HEK293 (cell line): ENCODE measurements around the gene EIF4G1.

Source experiments
- GFI1B ChIP-seq: fragments of 450-650 bp; formaldehyde crosslinking; IDR thresholded peaks from 2 replicates; pipeline ENCODE4 v1.5.1; 2016; ENCODE audit warnings: missing biosample characterization, missing genetic modification characterization
- IKZF3 ChIP-seq: fragments of 450-650 bp; IDR thresholded peaks from 2 replicates; pipeline ENCODE4 v1.5.0; 2018; ENCODE audit warnings: missing biosample characterization, mild to moderate bottlenecking, missing genetic modification characterization, moderate library complexity
- MYNN ChIP-seq: fragments of 450-650 bp; formaldehyde crosslinking; IDR thresholded peaks from 2 replicates; pipeline ENCODE4 v1.5.1; 2016; ENCODE audit warnings: missing biosample characterization, missing genetic modification characterization, borderline replicate concordance
- MZF1 ChIP-seq: fragments of 450-650 bp; formaldehyde crosslinking; IDR thresholded peaks from 2 replicates; pipeline ENCODE4 v1.5.1; 2017; ENCODE audit warnings: missing biosample characterization, missing genetic modification characterization, borderline replicate concordance
- RBAK ChIP-seq: fragments of 450-650 bp; formaldehyde crosslinking; IDR thresholded peaks from 2 replicates; pipeline ENCODE4 v1.5.1; 2016; ENCODE audit warnings: missing biosample characterization, missing genetic modification characterization
- SP7 ChIP-seq: fragments of 450-650 bp; formaldehyde crosslinking; IDR thresholded peaks from 2 replicates; pipeline ENCODE4 v1.5.1; 2016; ENCODE audit warnings: missing biosample characterization, missing genetic modification characterization
- ZBTB1 ChIP-seq: fragments of 450-650 bp; formaldehyde crosslinking; IDR thresholded peaks from 2 replicates; pipeline ENCODE4 v1.5.1; 2016; ENCODE audit warnings: missing biosample characterization, missing genetic modification characterization
- ZBTB48 ChIP-seq: fragments of 450-650 bp; formaldehyde crosslinking; IDR thresholded peaks from 2 replicates; pipeline ENCODE4 v1.5.1; 2016; ENCODE audit warnings: missing biosample characterization, missing genetic modification characterization
- ZFP37 ChIP-seq: fragments of 450-650 bp; formaldehyde crosslinking; IDR thresholded peaks from 2 replicates; pipeline ENCODE4 v1.5.1; 2016; ENCODE audit warnings: missing biosample characterization, missing genetic modification characterization
- ZNF2 ChIP-seq: fragments of 450-650 bp; formaldehyde crosslinking; IDR thresholded peaks from 2 replicates; pipeline ENCODE4 v1.5.1; 2016; ENCODE audit warnings: missing biosample characterization, missing genetic modification characterization
- ZNF24 ChIP-seq: fragments of 450-650 bp; formaldehyde crosslinking; IDR thresholded peaks from 2 replicates; pipeline ENCODE4 v1.5.1; 2016; ENCODE audit warnings: missing biosample characterization, missing genetic modification characterization
- ZNF302 ChIP-seq: fragments of 450-650 bp; formaldehyde crosslinking; IDR thresholded peaks from 2 replicates; pipeline ENCODE4 v1.5.1; 2016; ENCODE audit warnings: missing biosample characterization, missing genetic modification characterization, low read depth
- ZNF341 ChIP-seq: fragments of 450-650 bp; formaldehyde crosslinking; IDR thresholded peaks from 2 replicates; pipeline ENCODE4; 2016; ENCODE audit warnings: low read depth, missing biosample characterization, missing genetic modification characterization
- ZNF501 ChIP-seq: fragments of 450-650 bp; formaldehyde crosslinking; IDR thresholded peaks from 2 replicates; pipeline ENCODE4 v1.5.1; 2016; ENCODE audit warnings: missing biosample characterization, missing genetic modification characterization
- ZNF585B ChIP-seq: fragments of 450-650 bp; formaldehyde crosslinking; IDR thresholded peaks from 2 replicates; pipeline ENCODE4 v1.5.1; 2016; ENCODE audit warnings: missing biosample characterization, missing genetic modification characterization
- ZNF791 ChIP-seq: fragments of 450-650 bp; formaldehyde crosslinking; IDR thresholded peaks from 2 replicates; pipeline ENCODE4 v1.5.1; 2016; ENCODE audit warnings: missing biosample characterization, missing genetic modification characterization
- ZSCAN16 ChIP-seq: fragments of 450-650 bp; formaldehyde crosslinking; IDR thresholded peaks from 2 replicates; pipeline ENCODE4 v1.5.1; 2016; ENCODE audit warnings: missing biosample characterization, missing genetic modification characterization
- TF ChIP-seq, protein P1 (sequence below): fragments of 450-650 bp; formaldehyde crosslinking; IDR thresholded peaks from 2 replicates; pipeline ENCODE4 v1.5.1; 2016; ENCODE audit warnings: missing biosample characterization, missing genetic modification characterization, borderline replicate concordance
- TF ChIP-seq, protein P2 (sequence below): fragments of 450-650 bp; formaldehyde crosslinking; IDR thresholded peaks from 2 replicates; pipeline ENCODE4 v1.5.1; 2016; ENCODE audit warnings: missing biosample characterization, missing genetic modification characterization, low read depth
- TF ChIP-seq, protein P3 (sequence below): fragments of 450-650 bp; formaldehyde crosslinking; IDR thresholded peaks from 2 replicates; pipeline ENCODE4 v1.5.1; 2016; ENCODE audit warnings: missing biosample characterization, missing genetic modification characterization
- TF ChIP-seq, protein P4 (sequence below): fragments of 450-650 bp; formaldehyde crosslinking; conservative IDR thresholded peaks from 2 replicates; pipeline ENCODE4 v1.5.1; 2016; ENCODE audit warnings: low read depth, missing biosample characterization, missing genetic modification characterization
- TF ChIP-seq, protein P5 (sequence below): fragments of 450-650 bp; formaldehyde crosslinking; IDR thresholded peaks from 2 replicates; pipeline ENCODE4 v1.5.1; 2016; ENCODE audit warnings: missing biosample characterization, missing genetic modification characterization
- TF ChIP-seq, protein P6 (sequence below): fragments of 450-650 bp; formaldehyde crosslinking; IDR thresholded peaks from 2 replicates; pipeline ENCODE4 v1.5.1; 2016; ENCODE audit warnings: missing biosample characterization, missing genetic modification characterization

Gene EIF4G1

DNA sequence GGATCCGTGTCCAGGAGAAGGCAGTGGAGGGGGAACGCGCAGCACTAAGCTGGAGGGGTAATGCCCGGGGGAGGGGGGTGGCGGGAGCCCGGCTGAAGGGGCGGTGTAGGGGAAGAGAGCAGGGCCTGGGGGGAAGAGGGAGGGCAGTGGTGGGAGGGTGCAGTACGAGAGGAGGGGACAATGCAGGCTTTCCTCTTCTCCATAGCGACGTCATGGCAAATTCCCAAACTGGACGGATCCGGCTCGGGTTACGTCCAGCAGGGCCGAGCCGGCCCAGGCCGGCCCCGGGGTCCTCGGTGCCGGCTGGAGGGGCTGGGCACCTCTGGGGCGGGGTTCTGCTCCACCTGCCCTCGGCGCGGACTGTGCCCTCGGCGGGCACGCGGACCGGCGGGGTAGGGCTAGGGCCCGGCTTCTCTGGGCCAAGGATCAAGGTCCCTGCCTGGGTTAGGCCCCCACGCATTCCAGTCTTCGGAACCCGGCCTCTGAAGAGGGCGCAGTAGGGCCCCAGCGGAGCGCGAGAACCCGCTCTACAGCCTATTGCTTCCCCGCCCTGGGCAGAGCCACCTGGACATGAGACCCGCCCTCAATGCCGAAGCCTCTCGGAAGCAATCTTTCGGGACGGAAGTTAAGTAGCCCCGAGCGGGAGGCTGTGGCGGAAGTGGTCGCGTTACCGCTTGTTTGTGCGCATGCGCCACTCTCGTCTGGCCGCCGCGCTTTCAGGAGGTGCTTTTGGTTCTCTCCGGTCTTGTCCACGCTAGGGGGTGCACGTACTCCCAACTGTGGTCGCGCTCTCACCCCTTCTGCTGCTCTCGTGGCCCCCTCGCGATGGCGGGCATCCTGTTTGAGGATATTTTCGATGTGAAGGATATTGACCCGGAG lies 48.5 kb downstream of the EIF4G1 start (continued):
- no peak for TF ChIP-seq ZBTB48 (tag by site-specific recombination)
- TF ChIP-seq ZSCAN16 (tag by site-specific recombination) = no peak
- TF ChIP-seq, protein P1, sequence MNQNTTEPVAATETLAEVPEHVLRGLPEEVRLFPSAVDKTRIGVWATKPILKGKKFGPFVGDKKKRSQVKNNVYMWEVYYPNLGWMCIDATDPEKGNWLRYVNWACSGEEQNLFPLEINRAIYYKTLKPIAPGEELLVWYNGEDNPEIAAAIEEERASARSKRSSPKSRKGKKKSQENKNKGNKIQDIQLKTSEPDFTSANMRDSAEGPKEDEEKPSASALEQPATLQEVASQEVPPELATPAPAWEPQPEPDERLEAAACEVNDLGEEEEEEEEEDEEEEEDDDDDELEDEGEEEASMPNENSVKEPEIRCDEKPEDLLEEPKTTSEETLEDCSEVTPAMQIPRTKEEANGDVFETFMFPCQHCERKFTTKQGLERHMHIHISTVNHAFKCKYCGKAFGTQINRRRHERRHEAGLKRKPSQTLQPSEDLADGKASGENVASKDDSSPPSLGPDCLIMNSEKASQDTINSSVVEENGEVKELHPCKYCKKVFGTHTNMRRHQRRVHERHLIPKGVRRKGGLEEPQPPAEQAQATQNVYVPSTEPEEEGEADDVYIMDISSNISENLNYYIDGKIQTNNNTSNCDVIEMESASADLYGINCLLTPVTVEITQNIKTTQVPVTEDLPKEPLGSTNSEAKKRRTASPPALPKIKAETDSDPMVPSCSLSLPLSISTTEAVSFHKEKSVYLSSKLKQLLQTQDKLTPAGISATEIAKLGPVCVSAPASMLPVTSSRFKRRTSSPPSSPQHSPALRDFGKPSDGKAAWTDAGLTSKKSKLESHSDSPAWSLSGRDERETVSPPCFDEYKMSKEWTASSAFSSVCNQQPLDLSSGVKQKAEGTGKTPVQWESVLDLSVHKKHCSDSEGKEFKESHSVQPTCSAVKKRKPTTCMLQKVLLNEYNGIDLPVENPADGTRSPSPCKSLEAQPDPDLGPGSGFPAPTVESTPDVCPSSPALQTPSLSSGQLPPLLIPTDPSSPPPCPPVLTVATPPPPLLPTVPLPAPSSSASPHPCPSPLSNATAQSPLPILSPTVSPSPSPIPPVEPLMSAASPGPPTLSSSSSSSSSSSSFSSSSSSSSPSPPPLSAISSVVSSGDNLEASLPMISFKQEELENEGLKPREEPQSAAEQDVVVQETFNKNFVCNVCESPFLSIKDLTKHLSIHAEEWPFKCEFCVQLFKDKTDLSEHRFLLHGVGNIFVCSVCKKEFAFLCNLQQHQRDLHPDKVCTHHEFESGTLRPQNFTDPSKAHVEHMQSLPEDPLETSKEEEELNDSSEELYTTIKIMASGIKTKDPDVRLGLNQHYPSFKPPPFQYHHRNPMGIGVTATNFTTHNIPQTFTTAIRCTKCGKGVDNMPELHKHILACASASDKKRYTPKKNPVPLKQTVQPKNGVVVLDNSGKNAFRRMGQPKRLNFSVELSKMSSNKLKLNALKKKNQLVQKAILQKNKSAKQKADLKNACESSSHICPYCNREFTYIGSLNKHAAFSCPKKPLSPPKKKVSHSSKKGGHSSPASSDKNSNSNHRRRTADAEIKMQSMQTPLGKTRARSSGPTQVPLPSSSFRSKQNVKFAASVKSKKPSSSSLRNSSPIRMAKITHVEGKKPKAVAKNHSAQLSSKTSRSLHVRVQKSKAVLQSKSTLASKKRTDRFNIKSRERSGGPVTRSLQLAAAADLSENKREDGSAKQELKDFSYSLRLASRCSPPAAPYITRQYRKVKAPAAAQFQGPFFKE (tag by site-specific recombination) = no peak
- TF ChIP-seq ZNF302 = no peak
- no peak for TF ChIP-seq ZBTB1 (tag by site-specific recombination)
- no peak for TF ChIP-seq MYNN (tag by site-specific recombination)
- TF ChIP-seq ZNF24 (tag by site-specific recombination) = no peak
- TF ChIP-seq, protein P2, sequence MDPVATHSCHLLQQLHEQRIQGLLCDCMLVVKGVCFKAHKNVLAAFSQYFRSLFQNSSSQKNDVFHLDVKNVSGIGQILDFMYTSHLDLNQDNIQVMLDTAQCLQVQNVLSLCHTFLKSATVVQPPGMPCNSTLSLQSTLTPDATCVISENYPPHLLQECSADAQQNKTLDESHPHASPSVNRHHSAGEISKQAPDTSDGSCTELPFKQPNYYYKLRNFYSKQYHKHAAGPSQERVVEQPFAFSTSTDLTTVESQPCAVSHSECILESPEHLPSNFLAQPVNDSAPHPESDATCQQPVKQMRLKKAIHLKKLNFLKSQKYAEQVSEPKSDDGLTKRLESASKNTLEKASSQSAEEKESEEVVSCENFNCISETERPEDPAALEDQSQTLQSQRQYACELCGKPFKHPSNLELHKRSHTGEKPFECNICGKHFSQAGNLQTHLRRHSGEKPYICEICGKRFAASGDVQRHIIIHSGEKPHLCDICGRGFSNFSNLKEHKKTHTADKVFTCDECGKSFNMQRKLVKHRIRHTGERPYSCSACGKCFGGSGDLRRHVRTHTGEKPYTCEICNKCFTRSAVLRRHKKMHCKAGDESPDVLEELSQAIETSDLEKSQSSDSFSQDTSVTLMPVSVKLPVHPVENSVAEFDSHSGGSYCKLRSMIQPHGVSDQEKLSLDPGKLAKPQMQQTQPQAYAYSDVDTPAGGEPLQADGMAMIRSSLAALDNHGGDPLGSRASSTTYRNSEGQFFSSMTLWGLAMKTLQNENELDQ (tag by site-specific recombination) = no peak
- TF ChIP-seq IKZF3 (tag by site-specific recombination) = peak; percentile 72
- TF ChIP-seq MZF1 = peak; percentile 0; the same call in 1 of the 2 replicates
- TF ChIP-seq, protein P3, sequence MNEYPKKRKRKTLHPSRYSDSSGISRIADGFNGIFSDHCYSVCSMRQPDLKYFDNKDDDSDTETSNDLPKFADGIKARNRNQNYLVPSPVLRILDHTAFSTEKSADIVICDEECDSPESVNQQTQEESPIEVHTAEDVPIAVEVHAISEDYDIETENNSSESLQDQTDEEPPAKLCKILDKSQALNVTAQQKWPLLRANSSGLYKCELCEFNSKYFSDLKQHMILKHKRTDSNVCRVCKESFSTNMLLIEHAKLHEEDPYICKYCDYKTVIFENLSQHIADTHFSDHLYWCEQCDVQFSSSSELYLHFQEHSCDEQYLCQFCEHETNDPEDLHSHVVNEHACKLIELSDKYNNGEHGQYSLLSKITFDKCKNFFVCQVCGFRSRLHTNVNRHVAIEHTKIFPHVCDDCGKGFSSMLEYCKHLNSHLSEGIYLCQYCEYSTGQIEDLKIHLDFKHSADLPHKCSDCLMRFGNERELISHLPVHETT = no peak
- no peak for TF ChIP-seq ZNF791 (tag by site-specific recombination)
- no peak for TF ChIP-seq ZNF341 (tag by site-specific recombination)
- TF ChIP-seq ZFP37 (tag by site-specific recombination) = peak; percentile 89; the same call in 1 of the 2 replicates
- no peak for TF ChIP-seq ZNF585B (tag by site-specific recombination)
- TF ChIP-seq RBAK (tag by site-specific recombination) = no peak
- peak; percentile 51; the same call in 1 of the 2 replicates for TF ChIP-seq ZNF2 (tag by site-specific recombination)
- 0 out of 2 replicates have a peak, but pooled peaks have one; percentile 27 for TF ChIP-seq ZNF501
- TF ChIP-seq, protein P4, sequence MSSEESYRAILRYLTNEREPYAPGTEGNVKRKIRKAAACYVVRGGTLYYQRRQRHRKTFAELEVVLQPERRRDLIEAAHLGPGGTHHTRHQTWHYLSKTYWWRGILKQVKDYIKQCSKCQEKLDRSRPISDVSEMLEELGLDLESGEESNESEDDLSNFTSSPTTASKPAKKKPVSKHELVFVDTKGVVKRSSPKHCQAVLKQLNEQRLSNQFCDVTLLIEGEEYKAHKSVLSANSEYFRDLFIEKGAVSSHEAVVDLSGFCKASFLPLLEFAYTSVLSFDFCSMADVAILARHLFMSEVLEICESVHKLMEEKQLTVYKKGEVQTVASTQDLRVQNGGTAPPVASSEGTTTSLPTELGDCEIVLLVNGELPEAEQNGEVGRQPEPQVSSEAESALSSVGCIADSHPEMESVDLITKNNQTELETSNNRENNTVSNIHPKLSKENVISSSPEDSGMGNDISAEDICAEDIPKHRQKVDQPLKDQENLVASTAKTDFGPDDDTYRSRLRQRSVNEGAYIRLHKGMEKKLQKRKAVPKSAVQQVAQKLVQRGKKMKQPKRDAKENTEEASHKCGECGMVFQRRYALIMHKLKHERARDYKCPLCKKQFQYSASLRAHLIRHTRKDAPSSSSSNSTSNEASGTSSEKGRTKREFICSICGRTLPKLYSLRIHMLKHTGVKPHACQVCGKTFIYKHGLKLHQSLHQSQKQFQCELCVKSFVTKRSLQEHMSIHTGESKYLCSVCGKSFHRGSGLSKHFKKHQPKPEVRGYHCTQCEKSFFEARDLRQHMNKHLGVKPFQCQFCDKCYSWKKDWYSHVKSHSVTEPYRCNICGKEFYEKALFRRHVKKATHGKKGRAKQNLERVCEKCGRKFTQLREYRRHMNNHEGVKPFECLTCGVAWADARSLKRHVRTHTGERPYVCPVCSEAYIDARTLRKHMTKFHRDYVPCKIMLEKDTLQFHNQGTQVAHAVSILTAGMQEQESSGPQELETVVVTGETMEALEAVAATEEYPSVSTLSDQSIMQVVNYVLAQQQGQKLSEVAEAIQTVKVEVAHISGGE (tag by site-specific recombination) = peak; percentile 94
- TF ChIP-seq GFI1B (tag by site-specific recombination) = no peak
- TF ChIP-seq, protein P5, sequence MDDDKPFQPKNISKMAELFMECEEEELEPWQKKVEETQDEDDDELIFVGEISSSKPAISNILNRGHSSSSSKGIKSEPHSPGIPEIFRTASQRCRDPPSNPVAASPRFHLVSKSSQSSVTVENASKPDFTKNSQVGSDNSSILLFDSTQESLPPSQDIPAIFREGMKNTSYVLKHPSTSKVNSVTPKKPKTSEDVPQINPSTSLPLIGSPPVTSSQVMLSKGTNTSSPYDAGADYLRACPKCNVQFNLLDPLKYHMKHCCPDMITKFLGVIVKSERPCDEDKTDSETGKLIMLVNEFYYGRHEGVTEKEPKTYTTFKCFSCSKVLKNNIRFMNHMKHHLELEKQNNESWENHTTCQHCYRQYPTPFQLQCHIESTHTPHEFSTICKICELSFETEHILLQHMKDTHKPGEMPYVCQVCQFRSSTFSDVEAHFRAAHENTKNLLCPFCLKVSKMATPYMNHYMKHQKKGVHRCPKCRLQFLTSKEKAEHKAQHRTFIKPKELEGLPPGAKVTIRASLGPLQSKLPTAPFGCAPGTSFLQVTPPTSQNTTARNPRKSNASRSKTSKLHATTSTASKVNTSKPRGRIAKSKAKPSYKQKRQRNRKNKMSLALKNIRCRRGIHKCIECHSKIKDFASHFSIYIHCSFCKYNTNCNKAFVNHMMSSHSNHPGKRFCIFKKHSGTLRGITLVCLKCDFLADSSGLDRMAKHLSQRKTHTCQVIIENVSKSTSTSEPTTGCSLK (tag by site-specific recombination) = no peak
- 0 out of 2 replicates have a peak, but pooled peaks have one; percentile 46 for TF ChIP-seq SP7 (tag by site-specific recombination)
- TF ChIP-seq, protein P6, sequence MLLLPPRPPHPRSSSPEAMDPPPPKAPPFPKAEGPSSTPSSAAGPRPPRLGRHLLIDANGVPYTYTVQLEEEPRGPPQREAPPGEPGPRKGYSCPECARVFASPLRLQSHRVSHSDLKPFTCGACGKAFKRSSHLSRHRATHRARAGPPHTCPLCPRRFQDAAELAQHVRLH (tag by site-specific recombination) = no peak
